Measurements from ENCODE around the gene CHRNA4. TPM values are rescaled to one million over a fixed set of nuclear protein-coding genes. Genes with fewer than 3 reads are reported as not detected.

The CHRNA4 gene
- total RNA-seq, 1 donor from 2014 or later: 0.63 TPM

DNA sequence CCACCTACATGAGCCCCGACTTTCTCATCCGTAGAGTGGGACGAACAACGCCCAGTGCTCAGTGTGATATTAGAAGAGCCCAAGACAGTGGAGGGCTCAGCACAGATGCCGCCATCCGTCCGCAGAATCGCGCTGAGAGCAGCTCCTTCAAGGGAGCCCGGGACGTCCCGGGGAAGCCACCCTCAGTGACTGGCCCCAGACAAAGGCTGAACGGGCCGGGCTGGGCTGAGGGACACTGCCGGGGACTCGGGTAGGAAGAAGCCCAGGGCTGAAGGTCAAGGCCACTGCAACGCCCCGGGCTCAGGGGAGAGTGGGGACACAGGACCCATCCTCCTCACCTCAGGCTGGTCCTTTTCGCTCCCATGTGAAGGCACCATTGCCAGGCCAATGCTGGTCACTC, 12.8 kb upstream of the CHRNA4 start:
- Mint-ChIP-seq H3K9me3 (no peaks in the 10 kb centered on the region), H3K4me3 (no peak overlapping the region), H3K27me3 (ENCODE audit: low read depth) (peaks cover 36% of the 10 kb centered on the region), H3K36me3 (no peaks in the 10 kb centered on the region), H3K4me1 (peaks cover 10% of the 10 kb centered on the region), H3K27ac (no peak overlapping the region)
- TF ChIP-seq, protein P1, sequence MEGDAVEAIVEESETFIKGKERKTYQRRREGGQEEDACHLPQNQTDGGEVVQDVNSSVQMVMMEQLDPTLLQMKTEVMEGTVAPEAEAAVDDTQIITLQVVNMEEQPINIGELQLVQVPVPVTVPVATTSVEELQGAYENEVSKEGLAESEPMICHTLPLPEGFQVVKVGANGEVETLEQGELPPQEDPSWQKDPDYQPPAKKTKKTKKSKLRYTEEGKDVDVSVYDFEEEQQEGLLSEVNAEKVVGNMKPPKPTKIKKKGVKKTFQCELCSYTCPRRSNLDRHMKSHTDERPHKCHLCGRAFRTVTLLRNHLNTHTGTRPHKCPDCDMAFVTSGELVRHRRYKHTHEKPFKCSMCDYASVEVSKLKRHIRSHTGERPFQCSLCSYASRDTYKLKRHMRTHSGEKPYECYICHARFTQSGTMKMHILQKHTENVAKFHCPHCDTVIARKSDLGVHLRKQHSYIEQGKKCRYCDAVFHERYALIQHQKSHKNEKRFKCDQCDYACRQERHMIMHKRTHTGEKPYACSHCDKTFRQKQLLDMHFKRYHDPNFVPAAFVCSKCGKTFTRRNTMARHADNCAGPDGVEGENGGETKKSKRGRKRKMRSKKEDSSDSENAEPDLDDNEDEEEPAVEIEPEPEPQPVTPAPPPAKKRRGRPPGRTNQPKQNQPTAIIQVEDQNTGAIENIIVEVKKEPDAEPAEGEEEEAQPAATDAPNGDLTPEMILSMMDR (IDR thresholded peaks at IDR 0.05; ENCODE audit: unreplicated experiment): no peak
- DNase-seq (ENCODE audit: low spot score in 2 of 2, unreplicated experiment in 2 of 2): no peak

DNA sequence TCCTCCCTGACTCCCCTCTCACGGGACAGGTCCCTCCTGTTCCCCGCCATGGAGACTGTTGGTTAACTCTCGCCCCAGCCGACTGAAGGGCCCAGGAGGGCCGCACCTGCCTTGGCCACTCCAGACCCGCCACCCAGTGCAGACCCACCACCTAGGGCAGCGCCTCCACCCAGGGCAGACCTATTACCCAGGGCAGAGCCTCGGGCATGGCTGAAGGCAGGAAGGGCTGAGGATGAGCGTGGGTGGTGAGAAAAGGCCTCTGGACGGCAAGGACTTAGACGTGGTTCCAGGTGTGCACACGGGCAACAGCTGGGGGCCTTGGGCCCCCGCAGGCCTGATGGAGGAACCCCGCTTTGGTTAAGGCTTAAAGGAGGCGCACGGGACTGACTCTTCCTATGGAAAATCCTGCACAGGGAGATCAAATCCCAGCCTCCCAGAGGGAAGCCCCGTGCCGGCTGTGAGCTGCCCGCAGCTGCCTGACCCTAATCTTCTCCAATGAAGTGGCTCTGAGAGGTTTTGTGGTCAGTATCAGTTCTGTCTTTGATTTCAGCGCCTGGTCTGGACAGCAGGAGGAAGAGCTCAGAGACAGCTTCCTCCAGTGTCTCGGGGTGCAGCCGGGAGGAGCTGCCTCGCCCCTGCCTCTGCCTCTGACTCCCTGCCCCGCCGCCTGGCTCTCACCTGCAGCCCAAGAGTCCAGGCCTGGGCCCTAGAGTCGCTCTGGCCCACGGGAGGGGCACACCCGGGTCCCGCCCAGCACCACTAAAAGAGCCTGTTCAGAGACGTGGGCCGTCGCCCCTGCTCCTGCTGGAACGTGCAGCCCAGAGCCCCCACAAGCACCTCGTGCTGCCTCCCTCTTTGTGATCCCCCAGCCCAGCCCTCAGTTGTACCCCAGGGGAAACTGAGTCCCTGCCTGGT, 12.1 kb upstream of the CHRNA4 start:
- Mint-ChIP-seq H3K4me1 (peaks cover 6% of the 10 kb centered on the region), H3K4me3 (no peak overlapping the region)
- TF ChIP-seq, protein P1 (IDR thresholded peaks at IDR 0.05; ENCODE audit: unreplicated experiment): no peak

DNA sequence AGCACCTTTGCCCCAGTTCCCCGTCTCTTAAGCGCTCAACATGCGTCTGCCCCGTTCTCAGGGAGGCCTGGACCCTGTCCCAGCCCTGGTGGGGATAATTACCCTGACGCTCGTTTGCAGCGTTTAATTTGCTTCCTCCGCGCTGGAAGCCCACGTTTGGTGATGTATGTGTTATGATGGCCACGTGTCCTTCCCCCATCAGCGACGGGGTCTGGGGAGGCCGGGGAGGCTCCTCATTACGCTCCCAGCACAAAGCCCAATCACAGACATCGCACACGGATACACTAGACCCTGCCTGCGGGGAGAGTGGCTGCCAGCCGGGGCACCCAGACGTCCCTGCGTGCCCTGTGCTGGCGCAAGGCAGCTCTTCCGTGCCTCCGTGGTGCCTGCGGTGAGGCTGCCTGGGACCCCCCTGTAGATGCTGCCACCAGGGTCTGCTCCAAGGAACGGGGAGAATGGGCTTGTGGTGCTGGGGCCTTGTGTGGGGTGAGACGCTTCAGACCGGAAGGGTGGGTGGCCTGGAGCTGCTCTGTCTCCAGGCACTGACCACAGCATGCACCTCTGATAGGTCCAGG, 10.2 kb upstream of the CHRNA4 start:
- Mint-ChIP-seq H3K4me3 (no peak overlapping the region), H3K36me3 (no peaks in the 10 kb centered on the region), H3K9me3 (no peaks in the 10 kb centered on the region), H3K27ac (no peak overlapping the region), H3K27me3 (ENCODE audit: low read depth) (peaks cover 34% of the 10 kb centered on the region), H3K4me1 (no peaks in the 10 kb centered on the region)
- TF ChIP-seq, protein P1 (IDR thresholded peaks at IDR 0.05; ENCODE audit: unreplicated experiment): no peak
- no peak for DNase-seq (ENCODE audit: low spot score in 2 of 2, unreplicated experiment in 2 of 2)

More for the DNA sequence above, 12.1 kb upstream of the CHRNA4 start:
- Mint-ChIP-seq H3K27ac (no peak overlapping the region), H3K36me3 (no peaks in the 10 kb centered on the region), H3K9me3 (no peaks in the 10 kb centered on the region), H3K27me3 (ENCODE audit: low read depth) (peaks cover 34% of the 10 kb centered on the region)
- DNase-seq (ENCODE audit: low spot score in 2 of 2, unreplicated experiment in 2 of 2): no peak

DNA sequence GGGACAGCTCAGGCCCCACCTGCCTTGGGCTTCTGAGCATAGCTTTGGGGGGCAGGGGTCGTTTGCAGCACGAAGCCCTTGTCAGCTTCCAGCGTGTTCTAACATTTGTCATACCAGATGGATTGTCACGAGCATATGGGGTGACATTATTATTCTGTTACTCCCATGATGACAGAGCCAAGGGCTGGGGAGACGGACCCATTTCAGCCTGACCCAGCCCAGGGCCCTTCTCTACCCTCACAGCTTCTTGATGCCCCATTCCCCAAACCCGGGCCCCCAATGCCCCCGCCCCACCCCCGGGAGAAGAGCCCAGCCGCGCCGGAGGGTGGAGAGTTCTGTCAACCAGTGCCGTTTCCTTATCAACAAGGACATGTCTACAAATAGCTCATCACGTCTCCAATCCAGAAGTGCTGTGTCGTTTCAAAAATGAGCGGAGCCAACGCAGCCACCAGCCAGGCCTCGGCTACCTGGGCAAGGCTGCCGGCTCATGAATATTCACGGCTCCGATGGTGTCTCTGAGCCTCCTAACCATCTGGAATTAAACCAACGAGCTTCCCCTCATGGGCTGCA, 9.6 kb upstream of the CHRNA4 start:
- no peak overlapping the region for H3K4me3 Mint-ChIP-seq
- no peaks in the 10 kb centered on the region for H3K4me1 Mint-ChIP-seq
- no peak for DNase-seq (ENCODE audit: low spot score in 2 of 2, unreplicated experiment in 2 of 2)
- no peaks in the 10 kb centered on the region for H3K9me3 Mint-ChIP-seq
- TF ChIP-seq, protein P1 (IDR thresholded peaks at IDR 0.05; ENCODE audit: unreplicated experiment): no peak
- no peaks in the 10 kb centered on the region for H3K36me3 Mint-ChIP-seq
- H3K27me3 Mint-ChIP-seq (ENCODE audit: low read depth): peaks cover 34% of the 10 kb centered on the region
- no peak overlapping the region for H3K27ac Mint-ChIP-seq

DNA sequence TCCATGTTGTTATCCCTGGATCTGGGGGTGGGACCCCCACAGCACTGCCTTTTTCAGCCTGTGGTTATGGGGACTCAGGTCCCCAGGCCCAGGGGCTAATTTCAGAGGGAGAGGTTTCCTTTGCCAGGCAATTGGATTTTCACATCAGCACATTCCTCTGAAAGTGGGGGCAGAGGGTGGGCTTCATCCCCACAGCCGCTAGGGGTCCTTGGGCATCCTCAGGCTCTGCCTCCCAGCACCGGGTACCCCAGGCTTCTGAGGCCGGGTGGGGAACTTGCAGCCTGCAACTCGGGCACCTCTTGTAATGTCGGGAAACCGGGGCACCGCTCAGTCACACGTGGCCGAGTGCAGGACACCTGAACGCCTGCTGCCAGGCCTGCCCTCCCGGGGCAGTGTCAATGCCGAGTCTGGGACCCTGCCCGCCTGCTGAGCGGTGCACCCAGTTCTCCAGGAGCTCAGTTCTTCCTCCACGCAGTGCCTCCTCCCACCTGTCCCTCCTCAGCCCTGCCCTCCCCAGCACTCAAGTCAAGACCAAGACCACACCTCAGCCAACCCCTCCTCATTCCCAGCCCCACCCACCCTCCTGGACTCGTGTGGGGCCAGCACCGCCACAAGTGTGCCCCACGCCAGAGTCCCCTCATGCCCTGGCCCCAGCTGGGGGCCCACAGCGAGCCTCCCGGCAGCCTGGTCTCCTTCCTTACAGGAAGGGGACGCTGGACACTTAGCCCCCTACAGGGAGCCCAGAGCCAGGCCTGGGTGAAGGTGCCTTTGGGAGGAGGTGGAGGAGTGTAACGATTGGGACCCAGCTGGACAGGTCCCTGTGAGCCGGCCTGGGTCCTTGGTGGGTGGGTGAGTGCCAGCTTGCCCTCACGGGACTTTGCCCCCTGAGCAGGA, 8.8 kb upstream of the CHRNA4 start:
- TF ChIP-seq, protein P1 (IDR thresholded peaks at IDR 0.05; ENCODE audit: unreplicated experiment): no peak
- Mint-ChIP-seq H3K36me3 (no peaks in the 10 kb centered on the region), H3K9me3 (no peaks in the 10 kb centered on the region), H3K4me3 (no peak overlapping the region), H3K4me1 (no peaks in the 10 kb centered on the region), H3K27me3 (ENCODE audit: low read depth) (peaks cover 37% of the 10 kb centered on the region), H3K27ac (no peak overlapping the region)
- no peak for DNase-seq (ENCODE audit: low spot score in 2 of 2, unreplicated experiment in 2 of 2)

Data from mesothelial cell of epicardium (in vitro differentiated cells).